ENCODE results near the gene RASGRF1.

GRCh38 chr15:79067969-79068368 lies 22.6 kb downstream of the RASGRF1 start:
- TF ChIP-seq CTCF (IDR thresholded peaks at IDR 0.05 in 8 of 11, conservative IDR thresholded peaks at IDR 0.05 in 3 of 11) (no peak), POLR2A (IDR thresholded peaks at IDR 0.05) (no peak)

Data from spleen (tissue), 7 donors.